Lower leg skin (tissue), 3 donors: ENCODE results near the gene SPSB4.

Experiments
- POLR2A ChIP-seq, 2 donors: fragments of 450-650 bp; IDR thresholded peaks; one replicate each; pipeline ENCODE4 v1.6.1; 2016 to 2017; ENCODE audit warnings: antibody characterized with exemption in 2 of 2, mild to moderate bottlenecking in 1 of 2, moderate library complexity in 1 of 2
- TF ChIP-seq, protein P1 (sequence below), 3 donors: fragments of 450-650 bp; IDR thresholded peaks; one replicate each; pipeline ENCODE4 v1.5.1; 2016; ENCODE audit warnings: antibody characterized with exemption in 3 of 3, mild to moderate bottlenecking in 3 of 3, moderate library complexity in 2 of 3

- TF ChIP-seq, protein P1, sequence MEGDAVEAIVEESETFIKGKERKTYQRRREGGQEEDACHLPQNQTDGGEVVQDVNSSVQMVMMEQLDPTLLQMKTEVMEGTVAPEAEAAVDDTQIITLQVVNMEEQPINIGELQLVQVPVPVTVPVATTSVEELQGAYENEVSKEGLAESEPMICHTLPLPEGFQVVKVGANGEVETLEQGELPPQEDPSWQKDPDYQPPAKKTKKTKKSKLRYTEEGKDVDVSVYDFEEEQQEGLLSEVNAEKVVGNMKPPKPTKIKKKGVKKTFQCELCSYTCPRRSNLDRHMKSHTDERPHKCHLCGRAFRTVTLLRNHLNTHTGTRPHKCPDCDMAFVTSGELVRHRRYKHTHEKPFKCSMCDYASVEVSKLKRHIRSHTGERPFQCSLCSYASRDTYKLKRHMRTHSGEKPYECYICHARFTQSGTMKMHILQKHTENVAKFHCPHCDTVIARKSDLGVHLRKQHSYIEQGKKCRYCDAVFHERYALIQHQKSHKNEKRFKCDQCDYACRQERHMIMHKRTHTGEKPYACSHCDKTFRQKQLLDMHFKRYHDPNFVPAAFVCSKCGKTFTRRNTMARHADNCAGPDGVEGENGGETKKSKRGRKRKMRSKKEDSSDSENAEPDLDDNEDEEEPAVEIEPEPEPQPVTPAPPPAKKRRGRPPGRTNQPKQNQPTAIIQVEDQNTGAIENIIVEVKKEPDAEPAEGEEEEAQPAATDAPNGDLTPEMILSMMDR (IDR thresholded peaks at IDR 0.05) = no peak
- TF ChIP-seq POLR2A (IDR thresholded peaks at IDR 0.05) = no peak
Observed at GRCh38 chr3:141076797-141077571, 25.8 kb downstream of the SPSB4 start.
